Suppressor macrophage (primary cell): ENCODE data around the gene P2RY2.
"Not testable (repeated sequence)": the region's sequence is repeated elsewhere in the genome, so short reads cannot be mapped to it uniquely, and the experiment has no call there.

Experiments used
- DNase-seq, 4 experiments: peaks; one replicate each; pipeline ENCODE4 v3.0.0-alpha.2; 2020 to 2022

The P2RY2 gene

DNA sequence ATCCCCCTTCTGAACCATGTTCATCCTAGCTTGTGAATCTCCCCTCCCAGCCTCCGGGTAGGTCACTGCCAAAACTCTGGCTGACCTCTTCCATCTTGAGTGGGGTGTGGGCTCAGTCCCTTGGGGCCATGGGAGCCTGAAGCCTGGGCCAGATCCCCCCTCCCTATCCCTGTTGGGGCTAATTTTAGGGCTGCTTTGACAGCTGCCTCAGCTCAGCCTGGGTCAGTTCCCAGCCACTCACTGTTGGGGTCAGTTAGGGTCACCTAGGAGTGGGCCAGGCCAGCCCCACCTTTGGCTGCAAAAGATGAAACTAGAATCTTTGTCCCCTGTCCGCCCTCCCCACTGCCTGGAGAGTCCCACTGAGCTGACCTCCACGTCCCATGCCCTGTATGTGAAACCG lies 29.8 kb upstream of the P2RY2 start:
- DNase-seq: no peak

DNA sequence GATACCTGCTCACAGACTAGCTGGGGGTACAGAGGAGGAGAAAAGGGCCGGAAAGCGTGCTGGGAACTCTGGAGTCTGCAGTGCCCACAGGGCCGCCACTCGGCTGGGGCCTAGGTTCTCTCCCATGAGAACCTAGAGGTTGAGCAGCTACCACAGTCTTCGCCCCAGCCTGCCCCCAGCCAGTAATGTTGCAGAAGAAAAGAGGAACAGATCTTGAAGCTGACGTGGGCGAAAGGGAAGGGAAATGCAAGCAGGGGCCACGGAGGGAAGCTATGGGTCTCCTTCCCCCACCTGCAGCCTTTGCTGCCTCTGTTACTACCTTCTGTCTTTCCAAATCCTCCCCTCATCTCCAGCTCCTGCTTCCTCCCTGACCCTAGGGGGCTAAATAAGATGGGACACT lies 28.8 kb upstream of the P2RY2 start:
- DNase-seq: peak; percentile 87 to 94 (median 92)

DNA sequence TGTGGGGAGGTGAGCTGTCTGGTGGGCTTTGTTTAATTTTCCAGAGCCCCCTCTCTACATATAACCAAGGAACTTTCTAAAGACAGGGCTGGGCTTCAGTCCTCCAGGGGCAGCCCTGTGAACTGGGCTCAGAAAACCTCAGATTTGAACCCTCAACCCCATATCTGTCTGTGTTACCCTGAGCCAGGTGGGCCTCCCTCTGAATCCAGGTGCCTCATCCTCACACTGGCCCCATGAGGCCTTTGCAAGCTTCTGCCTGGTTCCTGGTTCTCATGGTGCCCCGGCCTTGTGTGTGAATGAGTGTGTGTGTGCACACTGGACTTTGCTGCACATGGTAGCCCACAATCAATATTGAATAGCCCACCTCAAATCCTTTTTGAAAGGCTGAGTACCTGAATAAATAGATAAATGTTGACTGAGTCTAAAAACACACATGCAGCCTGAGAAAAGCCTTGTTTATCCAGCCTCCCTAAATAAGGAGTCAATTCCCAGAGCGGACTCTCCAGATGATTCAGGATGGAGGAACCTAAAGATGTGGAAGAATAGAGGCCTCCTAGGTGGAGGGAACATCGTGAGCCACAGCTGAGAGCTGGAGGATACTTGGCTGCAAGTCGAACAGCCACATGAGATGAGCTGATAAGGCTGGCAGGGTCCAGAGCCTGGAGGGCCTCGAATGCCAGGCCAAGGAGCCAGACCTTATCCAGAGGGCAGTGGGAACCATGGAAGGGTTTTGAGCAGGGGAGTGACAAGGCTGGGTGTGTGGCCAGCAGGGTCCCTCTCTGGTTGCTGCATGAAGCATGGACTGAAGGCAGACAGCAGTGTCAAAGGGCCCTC lies 28.1 kb upstream of the P2RY2 start:
- no peak for DNase-seq

DNA sequence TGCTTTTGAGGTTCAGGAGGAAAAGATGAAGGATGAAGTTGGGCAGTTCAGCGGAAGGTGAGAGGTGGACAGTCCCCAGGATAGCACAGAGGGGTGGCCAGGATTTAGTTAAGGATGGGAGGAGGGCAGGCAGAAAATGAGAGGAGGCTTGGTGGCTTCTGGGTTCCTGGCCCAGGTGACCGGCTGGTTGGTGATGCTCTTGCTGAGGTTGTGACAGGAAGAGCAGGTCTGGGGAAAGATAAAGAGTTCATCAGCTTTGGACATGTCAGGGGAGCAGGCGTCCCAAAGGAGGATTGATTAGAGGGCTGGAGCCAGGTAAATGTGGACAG lies 27.6 kb upstream of the P2RY2 start:
- no peak for DNase-seq

DNA sequence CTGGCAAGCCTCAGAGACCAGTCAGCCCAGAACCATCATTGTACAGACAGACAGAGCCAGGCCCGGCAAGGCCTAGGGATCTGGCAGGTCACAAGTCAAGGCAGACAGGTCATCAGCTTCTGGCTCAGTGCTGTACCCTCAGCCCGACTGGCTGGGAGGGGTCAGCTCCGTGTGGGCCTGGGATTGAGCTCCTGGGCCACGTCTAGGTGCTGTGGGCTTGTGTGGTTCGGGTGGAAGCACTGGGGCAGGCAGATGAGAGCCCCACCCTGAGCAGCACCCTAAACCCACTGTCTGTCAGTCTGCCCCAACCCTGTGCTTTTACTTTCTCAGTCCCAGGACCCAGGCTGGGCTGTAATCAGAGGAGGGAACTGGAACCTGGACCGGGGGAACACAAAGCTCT lies 26.9 kb upstream of the P2RY2 start:
- DNase-seq: no peak

DNA sequence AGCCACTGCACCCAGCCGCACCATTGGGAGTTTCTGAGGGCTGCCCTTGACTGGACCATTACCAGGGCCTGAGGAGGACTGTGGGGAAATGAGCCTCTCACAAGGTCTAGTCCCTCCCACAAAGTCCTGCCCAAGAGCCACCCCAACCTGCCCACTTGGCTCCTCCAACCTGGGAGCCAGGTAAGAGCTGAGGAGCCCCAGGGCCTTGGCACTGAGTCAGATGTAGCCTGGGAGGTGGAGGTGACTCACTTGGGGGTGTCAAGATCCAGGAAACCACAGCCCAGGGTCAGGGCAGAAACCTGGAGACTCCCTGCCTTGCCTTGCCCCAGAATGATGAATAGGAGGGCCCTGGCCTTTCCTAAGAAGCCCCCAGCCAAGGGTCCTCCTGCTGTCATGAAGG lies 25.8 kb upstream of the P2RY2 start:
- no peak for DNase-seq

DNA sequence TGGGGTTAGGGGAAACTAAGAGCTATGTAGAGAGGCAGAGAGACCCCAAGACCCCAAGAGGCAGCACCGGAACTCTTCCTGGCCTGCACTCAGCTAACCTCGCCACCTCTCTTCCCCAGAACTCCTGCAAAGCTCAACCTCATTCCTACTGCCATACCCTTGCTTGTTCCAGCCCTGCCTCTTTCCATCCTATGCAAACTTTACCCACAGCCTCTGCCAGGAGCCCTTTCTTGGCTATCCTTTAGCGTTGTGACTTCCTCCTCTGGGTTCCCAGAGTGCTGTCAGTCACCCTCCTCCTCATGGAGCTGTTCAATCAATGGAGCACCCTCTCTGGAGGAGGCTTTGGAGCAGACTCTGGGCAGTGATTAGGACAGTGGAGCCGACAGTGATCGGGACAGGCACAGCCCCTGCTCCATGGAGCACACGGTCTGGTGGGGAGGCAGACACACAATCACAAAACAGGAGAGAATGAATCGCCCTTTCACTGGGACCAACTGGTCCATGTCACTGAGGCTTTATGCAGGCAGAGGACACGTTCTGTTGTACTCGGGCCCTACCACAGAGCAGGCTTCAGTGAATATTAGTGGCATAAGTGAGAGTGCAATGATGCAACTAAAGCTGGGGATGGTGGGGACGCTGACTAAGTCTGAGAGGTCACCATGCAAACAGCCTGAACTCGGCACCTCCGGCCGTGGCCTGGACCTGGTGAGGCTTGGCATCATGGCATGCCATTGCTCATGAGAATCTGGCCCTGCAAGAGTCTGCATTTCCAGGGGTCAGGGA lies 24.6 kb upstream of the P2RY2 start:
- peak in 2 of 4 experiments; percentile 42 to 49 for DNase-seq

DNA sequence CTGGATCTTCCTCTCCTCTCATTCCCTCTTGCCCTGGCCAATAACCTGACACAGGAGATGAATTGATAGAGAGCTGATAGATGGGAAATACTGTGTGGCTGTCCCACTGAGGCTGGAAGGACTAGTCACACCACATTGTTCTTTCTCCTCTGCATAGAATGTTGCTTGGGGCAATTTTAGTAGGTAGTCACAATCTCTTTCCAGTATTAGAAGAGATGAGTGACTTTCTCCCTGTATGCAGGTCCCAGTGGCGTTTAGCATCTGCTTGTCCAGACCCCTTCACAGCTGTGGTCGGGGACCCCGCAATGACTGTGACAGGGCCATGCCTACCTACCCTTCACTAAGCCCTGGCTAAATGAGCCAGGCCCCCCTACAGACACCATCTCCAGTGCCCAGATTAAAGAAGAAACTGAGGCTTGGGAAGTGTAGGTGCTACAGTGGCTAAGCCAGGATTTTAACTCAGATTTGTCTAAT lies 24.0 kb upstream of the P2RY2 start:
- no peak for DNase-seq

DNA sequence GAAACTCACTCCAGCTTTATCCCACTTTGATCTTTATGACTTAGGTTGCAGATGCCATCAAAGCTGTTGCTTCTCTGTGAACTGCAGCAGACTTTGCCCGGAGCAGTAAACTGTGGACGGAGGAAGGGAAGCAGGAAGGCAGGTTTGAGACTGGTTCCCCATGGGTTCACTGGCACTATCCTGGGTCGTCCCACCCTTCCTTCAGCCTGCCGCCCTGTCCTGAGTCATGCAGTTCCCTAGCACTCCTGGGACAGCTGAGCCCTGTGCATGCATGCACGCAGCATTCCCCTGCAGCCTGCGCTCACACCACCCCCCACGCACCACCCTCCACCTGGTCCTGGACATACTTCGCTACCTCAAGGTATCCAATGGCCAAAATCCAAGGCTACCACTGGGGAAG lies 23.5 kb upstream of the P2RY2 start:
- no peak for DNase-seq

DNA sequence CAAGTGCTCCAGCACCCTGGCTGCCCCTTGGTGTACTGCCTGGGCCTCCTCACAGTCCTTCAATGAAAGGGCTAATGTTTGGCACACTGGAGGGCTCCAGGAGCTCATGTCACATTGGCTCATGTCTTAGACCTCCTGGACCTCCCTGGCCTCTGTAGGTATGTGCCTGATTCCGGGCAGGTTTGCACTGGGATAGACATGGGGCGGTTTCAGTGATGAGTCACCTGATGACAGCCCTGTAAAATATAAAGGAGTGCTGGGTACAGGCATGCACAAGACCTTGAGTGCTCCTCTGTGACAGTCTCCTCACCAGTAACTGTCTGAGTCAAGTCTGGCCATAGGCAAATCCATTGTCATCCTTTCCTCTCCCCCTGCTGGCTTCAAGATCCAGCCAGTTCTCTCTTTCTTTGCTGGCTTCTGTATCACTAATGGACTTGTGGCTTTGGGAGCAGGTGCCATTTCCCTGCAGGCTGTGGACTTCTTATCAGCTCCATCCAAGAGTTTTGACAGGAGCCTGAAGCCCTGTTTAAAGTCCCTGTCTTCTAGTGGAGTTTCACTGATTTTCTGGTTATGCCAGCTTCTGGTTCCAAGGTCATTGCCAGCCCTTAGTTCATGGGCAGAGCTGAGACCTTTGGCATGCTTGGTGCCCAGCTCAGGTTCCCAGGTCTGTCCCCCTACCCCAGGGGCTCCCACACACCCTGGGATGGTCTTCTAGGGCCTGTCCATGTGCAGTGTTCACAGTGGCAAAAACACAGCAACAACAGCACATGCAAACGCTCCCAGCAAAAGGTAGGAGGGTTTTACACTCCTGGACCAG lies 22.7 kb upstream of the P2RY2 start:
- no peak for DNase-seq

DNA sequence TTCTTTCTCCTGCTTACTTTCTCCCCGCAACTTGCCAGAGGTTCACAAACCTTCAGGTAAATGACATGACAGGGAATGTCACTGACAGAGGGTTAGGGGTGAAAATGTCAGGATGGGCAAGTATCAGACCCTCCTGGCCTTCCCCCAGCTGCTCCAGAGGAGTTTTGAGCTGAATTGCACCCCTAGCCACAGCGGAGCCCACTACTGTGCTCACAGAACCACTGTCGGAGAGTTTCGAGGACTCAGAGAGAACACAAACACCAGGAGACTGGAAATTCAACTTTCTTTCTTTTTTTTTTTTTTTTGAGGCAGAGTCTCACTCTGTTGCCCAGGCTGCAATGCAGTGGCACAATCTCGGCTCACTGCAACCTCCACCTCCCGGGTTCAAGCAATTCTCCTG lies 21.5 kb upstream of the P2RY2 start:
- DNase-seq: no peak

DNA sequence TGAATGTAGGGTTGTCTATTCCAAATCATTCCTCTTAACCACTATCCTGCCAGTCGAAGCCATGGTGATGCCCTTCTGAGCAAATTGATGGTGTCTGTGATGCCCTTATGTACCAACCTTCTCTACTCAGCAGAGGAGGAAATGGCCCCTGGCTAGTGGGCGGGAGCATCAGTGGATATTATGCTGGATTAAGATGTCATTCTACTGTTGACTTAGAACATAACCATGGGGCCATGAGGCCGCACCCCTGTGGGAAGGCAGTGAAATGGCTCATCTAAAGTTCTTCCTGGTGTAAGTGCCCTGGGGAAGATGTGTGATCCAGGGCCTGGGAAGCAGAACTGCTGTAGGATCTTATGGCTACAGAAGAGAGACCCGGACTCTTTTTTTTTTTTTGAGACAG lies 20.7 kb upstream of the P2RY2 start:
- peak in 3 of 4 experiments; percentile 54 to 74 (median 56) for DNase-seq

DNA sequence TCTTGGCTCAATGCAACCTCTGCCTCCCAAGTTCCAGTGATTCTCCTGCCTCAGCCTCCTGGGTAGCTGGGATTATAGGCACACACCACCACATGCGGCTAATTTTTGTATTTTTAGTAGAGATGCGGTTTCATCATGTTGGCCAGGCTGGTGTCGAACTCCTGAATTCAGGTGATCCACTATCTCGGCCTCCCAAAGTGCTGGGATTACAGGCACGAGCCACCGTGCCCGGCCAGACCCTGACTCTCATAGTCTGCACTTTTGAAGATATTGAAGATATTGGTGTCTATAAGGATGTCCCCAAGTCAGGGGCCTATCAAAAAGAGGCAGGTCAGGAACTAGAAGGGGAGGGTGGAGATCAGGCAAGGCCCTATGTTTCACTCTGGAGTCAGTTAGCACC lies 20.3 kb upstream of the P2RY2 start:
- not testable (repeated sequence) for DNase-seq

DNA sequence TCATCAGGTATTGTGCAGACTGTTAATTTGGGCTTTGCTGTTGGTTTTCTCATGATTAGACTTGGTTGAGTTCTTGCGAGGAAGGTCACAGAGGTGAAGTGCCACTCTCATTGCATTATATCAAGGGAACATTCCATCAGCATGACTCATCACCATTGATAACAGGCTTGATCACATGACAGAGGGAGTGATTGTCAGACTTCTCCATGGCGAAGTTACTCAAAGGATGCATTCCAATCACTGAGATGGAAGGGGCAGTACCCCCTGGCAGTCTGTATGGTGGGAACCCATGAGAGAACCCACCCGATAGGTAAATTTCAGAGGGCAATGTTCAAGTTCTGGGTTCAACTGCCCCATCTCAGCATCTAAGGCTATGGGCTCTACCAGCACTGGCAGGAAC lies 19.4 kb upstream of the P2RY2 start:
- peak in 2 of 4 experiments; percentile 54 to 78 for DNase-seq

DNA sequence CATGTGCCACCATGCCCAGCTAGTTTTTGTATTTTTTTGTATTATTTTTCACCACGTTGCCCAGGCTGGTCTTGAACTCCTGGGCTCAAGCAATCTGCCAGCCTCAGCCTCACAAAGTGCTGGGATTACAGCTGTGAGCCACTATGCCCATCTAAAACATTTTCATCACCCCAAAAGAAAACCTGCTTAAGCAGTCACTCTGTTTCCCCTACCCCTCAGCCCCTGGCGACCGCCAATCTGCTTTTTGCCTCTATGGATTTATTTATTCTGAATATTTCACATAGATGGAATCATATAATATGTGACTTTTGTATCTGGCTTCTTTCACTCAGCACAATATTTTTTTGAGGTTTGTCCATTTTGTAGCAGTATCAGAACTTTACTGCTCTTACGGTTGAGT lies 18.6 kb upstream of the P2RY2 start:
- no peak for DNase-seq

DNA sequence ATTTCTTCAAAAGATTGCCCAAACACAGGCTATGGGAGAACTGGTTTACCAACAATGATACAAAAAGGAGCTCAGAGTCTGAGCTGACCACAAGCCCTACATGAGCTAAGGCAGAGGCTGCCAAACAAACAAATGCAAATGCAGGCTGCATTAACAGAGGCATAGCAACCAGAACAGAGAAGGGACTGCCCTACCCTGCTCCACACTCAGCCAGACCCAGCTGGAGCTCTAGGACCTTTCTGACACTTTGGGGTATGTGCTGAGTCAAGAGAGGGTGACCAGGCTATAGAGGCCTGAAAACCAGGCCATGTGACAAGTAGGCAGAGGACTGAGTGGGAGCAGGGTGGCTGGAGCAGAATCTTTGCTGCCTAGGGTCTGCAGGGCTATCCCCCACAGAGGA lies 17.8 kb upstream of the P2RY2 start:
- DNase-seq: peak; percentile 69 to 87 (median 78)

DNA sequence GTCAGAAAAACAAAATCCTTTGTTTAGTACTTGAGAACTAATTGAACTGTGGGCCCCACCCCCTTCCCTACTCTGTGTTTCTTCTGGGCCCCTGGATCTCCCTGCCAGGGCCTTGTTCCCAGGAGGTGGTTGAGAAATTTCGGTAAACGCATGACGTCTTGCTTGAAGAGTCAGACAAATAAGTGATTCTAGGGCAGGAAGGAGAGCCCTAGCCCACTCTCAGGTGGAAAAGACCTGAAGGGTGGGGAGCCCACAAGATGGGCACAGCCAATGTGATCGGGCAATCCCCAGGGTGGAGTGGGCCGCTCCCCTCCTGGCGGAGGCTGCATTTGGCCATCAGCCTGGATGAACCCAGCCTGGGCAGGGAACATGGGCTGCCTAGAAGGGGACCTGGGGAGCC lies 16.8 kb upstream of the P2RY2 start:
- peak in 2 of 4 experiments; percentile 60 to 62 for DNase-seq

DNA sequence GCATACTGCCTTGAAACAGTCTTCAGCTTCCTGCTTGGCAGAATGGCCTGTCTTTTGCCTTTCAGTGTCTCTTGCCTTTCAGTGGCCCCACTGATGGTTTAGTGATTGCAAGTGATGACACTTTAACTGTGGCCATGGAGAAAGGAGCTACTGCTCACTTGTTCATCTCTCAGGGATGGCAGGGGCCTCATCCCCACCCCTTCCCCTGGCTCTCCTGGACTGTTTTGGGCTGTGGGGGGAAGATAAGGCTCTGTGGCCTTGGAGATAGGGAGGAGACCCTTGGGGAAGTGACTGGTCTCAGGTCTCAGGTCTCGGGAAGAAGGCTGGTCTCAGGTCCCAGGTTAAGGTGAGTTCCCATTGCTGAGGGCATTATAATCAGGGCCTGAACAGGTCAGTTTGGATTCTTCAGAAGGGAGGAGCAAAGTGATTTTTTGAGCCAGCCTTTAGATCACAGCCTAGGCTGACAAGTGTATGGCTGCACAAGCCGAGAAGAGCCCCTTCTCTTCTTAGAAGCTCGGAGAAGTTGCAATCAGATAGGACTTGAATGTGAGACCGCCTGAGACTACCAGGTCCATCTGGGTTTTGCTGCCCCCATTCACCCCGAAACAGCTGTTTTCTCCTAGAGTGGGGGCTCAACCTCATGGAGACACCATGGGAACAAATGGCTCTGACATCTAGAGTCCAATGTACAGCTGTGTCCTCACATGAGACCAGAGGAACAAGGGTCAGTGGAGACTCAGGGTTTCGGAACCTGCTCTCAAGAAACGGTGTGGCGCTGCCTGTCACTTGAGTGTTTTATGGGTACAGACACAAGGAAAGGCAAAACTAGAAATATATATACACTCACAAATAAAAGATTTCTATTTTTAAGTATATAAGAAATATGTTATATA lies 15.9 kb upstream of the P2RY2 start:
- DNase-seq: no peak

DNA sequence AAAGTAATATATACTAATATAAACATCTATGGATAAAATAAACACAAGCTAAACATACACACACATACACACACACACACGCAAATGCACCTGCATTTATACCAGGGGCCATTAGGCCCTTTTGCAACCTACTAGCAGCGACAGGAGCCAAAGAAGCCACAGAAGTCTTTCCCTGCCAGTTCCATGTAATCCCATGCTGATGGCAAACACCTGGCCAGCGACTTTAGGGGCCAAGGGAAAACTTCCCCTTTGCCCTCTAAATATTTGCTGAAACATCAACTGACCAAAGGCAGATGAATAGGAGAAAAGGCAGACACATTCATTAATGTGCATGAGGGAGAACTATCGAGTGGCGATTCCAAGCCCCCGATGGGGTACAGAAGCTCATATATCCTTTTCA lies 14.8 kb upstream of the P2RY2 start:
- DNase-seq: no peak

DNA sequence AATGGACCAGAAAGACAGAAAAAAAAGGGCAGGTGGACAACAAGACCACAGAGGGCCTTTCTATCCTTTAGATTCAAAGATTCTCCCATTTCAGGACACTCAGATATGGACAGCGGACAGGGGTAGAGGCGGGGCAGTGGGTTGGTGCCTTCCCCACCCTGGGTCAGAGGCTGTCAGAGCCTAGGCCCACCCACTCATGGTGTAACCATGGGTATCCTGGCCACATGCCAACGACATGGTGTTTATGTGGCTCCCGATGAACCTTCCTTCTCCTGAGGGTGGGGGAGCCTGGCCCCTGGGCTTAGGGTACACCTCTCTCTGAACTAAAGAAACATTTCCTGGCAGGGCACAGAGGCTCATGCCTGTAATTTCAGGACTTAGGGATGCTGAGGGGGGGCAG lies 14.3 kb upstream of the P2RY2 start:
- DNase-seq: peak; percentile 55 to 71 (median 68)

DNA sequence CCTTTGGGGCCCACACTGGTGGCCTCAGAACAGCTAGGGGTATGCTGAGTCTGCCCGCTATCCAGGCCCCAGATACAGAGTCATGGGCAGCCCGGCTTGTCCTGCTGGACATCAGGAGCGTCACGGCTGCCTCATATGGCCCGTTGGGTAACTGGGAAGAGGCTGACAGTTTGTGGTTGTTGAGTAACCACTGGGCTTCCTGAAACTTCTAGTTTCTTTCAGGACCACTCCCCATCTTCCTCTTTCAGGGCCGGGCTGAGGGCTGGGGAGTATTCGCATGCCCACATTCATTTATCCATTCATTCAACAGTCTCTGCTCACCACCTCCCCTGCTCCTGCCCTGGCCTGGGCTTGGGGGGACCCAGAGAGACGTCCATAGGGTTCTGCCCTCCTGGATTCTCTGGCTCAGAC lies 13.4 kb upstream of the P2RY2 start:
- peak; percentile 93 to 98 (median 96) for DNase-seq
